Activated naive CD4-positive, alpha-beta T cell treated with anti-CD3 and anti-CD28 coated beads, Interleukin-2, amount 50 U/mL, for 24 hours (primary cell): ENCODE results near the gene RHOT2.
"Not testable (repeated sequence)": the region's sequence is repeated elsewhere in the genome, so short reads cannot be mapped to it uniquely, and the experiment has no call there.

Source experiments
- H3K27ac Mint-ChIP-seq: one replicate; pipeline ENCODE4 v1.8.0; 2021; ENCODE audit warnings: mild to moderate bottlenecking, mixed read lengths
- H3K27me3 Mint-ChIP-seq: one replicate; pipeline ENCODE4 v1.8.0; 2021; ENCODE audit warnings: mixed read lengths
- H3K36me3 Mint-ChIP-seq: one replicate; pipeline ENCODE4 v1.8.0; 2021; ENCODE audit warnings: mixed read lengths
- H3K4me1 Mint-ChIP-seq: one replicate; pipeline ENCODE4 v1.8.0; 2021; ENCODE audit warnings: mixed read lengths
- H3K4me3 Mint-ChIP-seq: one replicate; pipeline ENCODE4 v1.8.0; 2021; ENCODE audit warnings: mild to moderate bottlenecking, mixed read lengths
- H3K9me3 Mint-ChIP-seq: one replicate; pipeline ENCODE4 v1.8.0; 2021; ENCODE audit warnings: mixed read lengths

Gene RHOT2

GRCh38 chr16:705431-706188 is 37.7 kb downstream of the RHOT2 start, which contains the start of gene FBXL16:
FBXL16 (minus strand) TSS chr16:705801; CDS start chr16:697405, 8,396 bp downstream.
- Mint-ChIP-seq H3K9me3 (no peaks in the 10 kb centered on the region), H3K36me3 (no peaks in the 10 kb centered on the region), H3K4me1 (peaks cover 6% of the 10 kb centered on the region), H3K4me3 (peak within 1 kb of the TSS; percentile 15), H3K27me3 (peaks cover 26% of the 10 kb centered on the region), H3K27ac (no peak within 1 kb of the TSS)

DNA sequence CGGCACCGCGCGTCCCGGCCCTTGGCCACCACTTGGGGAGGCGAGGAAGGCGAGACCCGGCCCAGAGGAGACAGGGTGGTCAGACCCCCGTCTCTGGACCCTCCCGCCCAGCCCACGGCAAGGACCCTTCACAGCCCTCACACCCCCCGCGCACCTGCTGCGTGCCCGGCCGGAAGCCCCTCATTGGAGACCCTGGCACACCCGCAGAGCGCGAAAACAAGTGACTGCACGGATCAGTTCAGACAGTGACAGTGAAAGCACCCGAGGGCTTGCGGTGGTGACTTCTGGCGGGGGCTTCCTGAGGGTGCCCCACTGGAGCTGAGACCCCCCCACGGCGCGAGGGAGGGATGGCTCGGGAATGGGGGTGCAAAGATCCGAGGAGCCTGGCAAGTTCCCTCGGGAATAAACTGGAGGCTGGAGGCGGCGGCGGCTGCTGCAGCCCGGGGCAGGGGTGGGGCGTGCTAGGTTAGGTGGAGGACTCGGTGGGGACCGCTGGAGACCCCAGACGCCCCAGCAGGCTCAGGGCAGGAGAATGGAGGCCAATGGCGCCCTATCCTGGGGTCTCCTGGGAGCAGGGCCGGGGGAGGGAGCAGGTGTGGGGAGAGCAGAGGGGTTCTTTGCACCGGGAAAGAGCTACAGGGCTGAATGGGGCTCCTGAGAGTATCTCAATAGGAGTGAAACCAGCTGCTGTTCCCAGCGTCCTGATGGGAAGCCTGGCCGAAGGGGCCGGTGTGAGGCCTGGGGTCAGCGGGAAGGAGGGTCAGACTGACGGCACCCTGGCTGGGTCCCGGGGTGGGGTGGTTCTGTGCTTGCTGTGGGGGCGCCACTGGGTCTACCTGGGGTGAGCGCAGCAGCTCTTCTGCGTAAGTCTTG is 38.5 kb downstream of the RHOT2 start:
- peaks cover 28% of the 10 kb centered on the region for H3K27me3 Mint-ChIP-seq

DNA sequence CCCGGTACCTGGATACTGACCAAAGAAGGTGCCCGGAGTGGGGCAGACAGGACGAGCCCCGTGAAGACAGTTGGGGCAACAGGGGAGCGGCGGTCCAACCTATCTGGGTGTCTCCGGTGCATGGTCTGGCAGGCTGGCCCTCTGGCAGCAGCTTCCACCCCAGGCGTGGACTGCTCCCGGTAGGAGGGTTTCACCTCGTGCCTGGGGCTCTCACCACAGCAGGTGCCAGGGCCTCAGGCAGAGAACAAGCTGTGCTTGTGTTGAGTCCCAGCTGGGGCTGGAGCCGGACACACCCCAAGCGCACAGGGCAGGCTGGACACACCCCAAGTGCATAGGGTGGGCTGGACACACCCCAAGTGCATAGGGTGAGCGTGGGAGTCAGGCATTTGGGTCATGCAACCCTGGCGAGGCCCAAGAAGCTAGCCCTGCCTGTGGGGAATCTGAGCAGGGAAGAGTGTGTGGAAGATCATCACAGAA is 39.2 kb downstream of the RHOT2 start:
- Mint-ChIP-seq H3K9me3 (no peaks in the 10 kb centered on the region), H3K4me3 (no peak overlapping the region), H3K36me3 (no peaks in the 10 kb centered on the region), H3K4me1 (no peaks in the 10 kb centered on the region), H3K27me3 (peaks cover 28% of the 10 kb centered on the region), H3K27ac (no peak overlapping the region)

More for the DNA sequence above, 38.5 kb downstream of the RHOT2 start:
- H3K36me3 Mint-ChIP-seq: no peaks in the 10 kb centered on the region
- no peaks in the 10 kb centered on the region for H3K9me3 Mint-ChIP-seq
- peak overlapping the region; percentile 15 for H3K4me3 Mint-ChIP-seq
- peaks cover 2% of the 10 kb centered on the region for H3K4me1 Mint-ChIP-seq
- H3K27ac Mint-ChIP-seq: no peak overlapping the region

DNA sequence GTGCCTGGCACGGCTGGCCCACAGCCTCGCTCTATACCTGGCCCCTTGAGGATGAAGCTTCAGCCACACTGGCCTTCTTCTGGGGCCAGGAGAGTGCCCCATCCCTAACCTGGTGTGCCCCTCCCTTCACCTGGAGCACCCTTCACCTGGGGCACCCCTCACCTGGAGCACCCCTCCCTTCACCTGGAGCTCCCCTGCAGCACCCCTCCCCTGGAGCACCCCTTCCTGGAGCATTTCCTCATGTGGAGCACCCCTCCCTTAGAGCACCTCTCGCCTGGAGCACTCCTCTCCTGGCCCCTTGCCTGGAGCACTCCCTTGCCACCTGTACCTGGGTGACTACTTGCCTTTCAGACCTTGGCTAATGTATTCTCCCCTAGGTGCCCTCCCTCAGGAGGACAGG is 40.1 kb downstream of the RHOT2 start:
- H3K4me3 Mint-ChIP-seq: no peak overlapping the region
- H3K36me3 Mint-ChIP-seq: no peaks in the 10 kb centered on the region
- no peaks in the 10 kb centered on the region for H3K9me3 Mint-ChIP-seq
- no peaks in the 10 kb centered on the region for H3K4me1 Mint-ChIP-seq
- peaks cover 21% of the 10 kb centered on the region for H3K27me3 Mint-ChIP-seq
- no peak overlapping the region for H3K27ac Mint-ChIP-seq

DNA sequence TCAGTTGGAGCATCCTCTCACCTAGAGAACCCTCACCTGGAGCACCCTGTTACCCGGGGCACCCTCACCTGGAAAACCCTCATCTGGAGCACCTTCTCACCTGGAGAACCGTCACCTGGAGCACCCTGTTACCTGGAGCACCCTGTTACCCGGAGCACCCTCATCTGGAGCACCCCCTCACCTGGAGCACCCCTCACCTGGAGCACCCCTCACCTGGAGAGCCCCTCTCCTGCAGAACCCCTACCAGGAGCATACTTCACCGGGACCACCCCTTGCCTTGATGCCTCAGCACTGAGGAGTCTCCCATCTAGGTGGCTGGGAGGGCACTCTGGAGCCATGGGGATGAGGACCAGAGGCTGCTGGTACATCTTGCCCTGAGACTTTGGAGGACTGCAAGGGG is 41.0 kb downstream of the RHOT2 start:
- Mint-ChIP-seq H3K27me3 (peaks cover 19% of the 10 kb centered on the region), H3K9me3 (no peaks in the 10 kb centered on the region), H3K27ac (no peak overlapping the region), H3K4me3 (no peak overlapping the region), H3K36me3 (no peaks in the 10 kb centered on the region), H3K4me1 (no peaks in the 10 kb centered on the region)

DNA sequence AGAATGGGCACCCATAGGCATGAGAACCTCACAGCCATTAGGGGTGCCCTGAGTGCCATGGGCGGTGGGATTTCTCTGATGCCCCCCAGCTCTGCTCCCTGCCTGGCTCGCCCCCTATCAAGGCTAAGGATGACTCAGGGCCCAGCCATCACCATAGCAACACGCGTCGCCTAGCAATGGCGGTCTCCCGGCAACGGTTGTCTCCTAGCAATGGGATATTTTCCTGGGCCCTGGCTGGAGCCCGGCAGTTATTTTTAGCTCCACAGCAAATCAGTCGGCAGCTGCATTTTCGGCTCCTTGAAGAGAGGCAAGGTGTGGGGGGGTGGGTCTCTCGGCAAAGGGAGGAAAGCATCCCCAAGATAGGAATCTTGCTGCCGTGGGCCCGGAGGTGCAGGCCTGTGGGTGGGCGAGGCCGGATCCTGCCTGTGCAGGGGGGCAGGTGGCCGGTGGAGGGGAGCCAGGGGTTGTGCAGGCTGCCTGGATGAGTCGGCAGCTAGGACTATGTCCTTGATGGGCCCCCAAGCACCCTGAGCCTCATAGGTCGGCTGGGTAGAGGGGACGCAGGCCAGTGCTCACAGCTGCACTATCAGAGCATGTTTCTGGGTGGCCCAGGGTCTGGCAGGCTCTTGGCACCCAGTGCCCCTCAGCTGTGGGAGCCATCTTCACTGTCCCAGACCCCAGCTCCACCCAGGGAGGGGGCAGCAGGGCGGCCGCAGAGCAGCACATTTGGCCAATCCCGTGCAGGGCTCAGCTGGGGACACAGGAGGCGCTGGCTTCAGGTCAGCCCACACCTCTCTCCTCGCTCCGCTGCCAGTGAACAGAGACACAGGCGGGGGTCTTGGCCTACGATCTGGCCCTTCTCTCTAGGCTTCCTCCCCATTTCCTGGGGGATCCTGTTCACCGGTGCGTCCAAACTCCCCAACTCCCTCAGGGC is 41.9 kb downstream of the RHOT2 start:
- Mint-ChIP-seq H3K4me1 (no peaks in the 10 kb centered on the region), H3K36me3 (no peaks in the 10 kb centered on the region), H3K4me3 (no peak overlapping the region), H3K9me3 (no peaks in the 10 kb centered on the region), H3K27ac (no peak overlapping the region), H3K27me3 (peaks cover 17% of the 10 kb centered on the region)

GRCh38 chr16:710500-711075 is 42.7 kb downstream of the RHOT2 start:
- no peaks in the 10 kb centered on the region for H3K9me3 Mint-ChIP-seq
- H3K36me3 Mint-ChIP-seq: no peaks in the 10 kb centered on the region
- H3K4me1 Mint-ChIP-seq: no peaks in the 10 kb centered on the region
- no peak overlapping the region for H3K4me3 Mint-ChIP-seq
- H3K27ac Mint-ChIP-seq: no peak overlapping the region
- peaks cover 17% of the 10 kb centered on the region for H3K27me3 Mint-ChIP-seq

DNA sequence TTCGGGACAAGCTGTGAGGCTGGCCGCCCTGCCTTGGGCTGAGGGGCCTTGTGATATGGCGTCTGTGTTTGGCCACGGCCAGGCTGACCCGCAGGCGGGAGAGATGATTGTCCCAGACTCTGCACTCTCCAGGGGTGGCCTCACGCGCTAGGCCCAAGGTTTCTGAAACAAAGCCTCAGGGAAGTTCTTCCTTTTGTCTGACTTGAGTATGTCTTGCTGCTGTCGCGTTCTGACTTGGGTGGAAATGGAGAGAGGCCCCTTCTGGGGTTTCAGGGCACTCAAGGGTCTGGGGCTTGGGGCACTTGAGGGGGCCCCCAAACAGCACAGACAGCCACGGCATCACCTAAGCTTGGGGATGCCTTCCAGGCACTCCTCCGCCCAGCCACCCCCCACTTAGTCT is 43.2 kb downstream of the RHOT2 start:
- no peak overlapping the region for H3K4me3 Mint-ChIP-seq
- H3K9me3 Mint-ChIP-seq: no peaks in the 10 kb centered on the region
- no peak overlapping the region for H3K27ac Mint-ChIP-seq
- H3K36me3 Mint-ChIP-seq: no peaks in the 10 kb centered on the region
- peaks cover 17% of the 10 kb centered on the region for H3K27me3 Mint-ChIP-seq
- no peaks in the 10 kb centered on the region for H3K4me1 Mint-ChIP-seq

GRCh38 chr16:711548-712320 is 43.8 kb downstream of the RHOT2 start:
- H3K36me3 Mint-ChIP-seq: no peaks in the 10 kb centered on the region
- peaks cover 16% of the 10 kb centered on the region for H3K27me3 Mint-ChIP-seq
- H3K4me3 Mint-ChIP-seq: no peak overlapping the region
- H3K4me1 Mint-ChIP-seq: peaks cover 4% of the 10 kb centered on the region
- H3K9me3 Mint-ChIP-seq: no peaks in the 10 kb centered on the region
- no peak overlapping the region for H3K27ac Mint-ChIP-seq

DNA sequence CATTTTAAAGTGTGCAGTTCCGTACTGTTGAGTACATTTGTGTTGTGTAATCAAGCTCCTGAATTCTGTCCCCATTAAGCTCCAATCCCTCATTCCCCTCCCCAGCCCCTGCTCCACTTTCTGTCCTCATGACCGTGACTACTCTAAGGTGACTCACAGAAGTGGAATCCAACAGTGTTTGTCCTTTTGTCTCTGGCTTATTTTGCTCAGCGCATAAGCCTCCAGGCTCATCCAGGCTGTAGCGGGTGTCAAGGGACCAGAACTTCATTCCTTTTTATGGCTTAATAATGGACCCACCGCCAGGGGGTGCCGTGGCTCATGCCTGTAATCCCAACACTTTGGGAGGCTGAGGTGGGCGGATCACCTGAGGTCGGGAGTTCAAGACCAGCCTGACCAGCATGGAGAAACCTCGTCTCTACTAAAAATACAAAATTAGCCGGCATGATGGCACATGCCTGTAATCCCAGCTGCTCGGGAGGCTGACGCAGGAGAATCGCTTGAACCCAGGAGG is 44.9 kb downstream of the RHOT2 start:
- H3K4me1 Mint-ChIP-seq, H3K4me3 Mint-ChIP-seq, H3K36me3 Mint-ChIP-seq, H3K9me3 Mint-ChIP-seq, H3K27ac Mint-ChIP-seq: not testable (repeated sequence)
- H3K27me3 Mint-ChIP-seq: peaks cover 15% of the 10 kb centered on the region

GRCh38 chr16:714079-714478 is 46.1 kb downstream of the RHOT2 start:
- H3K36me3 Mint-ChIP-seq: no peaks in the 10 kb centered on the region
- H3K4me1 Mint-ChIP-seq: peaks cover 5% of the 10 kb centered on the region
- no peak overlapping the region for H3K27ac Mint-ChIP-seq
- H3K9me3 Mint-ChIP-seq: no peaks in the 10 kb centered on the region
- H3K27me3 Mint-ChIP-seq: peaks cover 8% of the 10 kb centered on the region
- no peak overlapping the region for H3K4me3 Mint-ChIP-seq

- no peaks in the 10 kb centered on the region for H3K9me3 Mint-ChIP-seq
- H3K4me3 Mint-ChIP-seq: peak within 1 kb of the TSS; percentile 66
- peaks cover 9% of the 10 kb centered on the region for H3K4me1 Mint-ChIP-seq
- H3K36me3 Mint-ChIP-seq: no peaks in the 10 kb centered on the region
- no peak within 1 kb of the TSS for H3K27ac Mint-ChIP-seq
- peaks cover 6% of the 10 kb centered on the region for H3K27me3 Mint-ChIP-seq
Measured at GRCh38 chr16:714558-715476, 46.9 kb downstream of the RHOT2 start, which contains the start of gene METRN. METRN (plus strand) TSS chr16:715118; CDS start chr16:715290, 172 bp downstream.

- H3K4me1 Mint-ChIP-seq: peaks cover 15% of the 10 kb centered on the region
- H3K27ac Mint-ChIP-seq: no peak overlapping the region
- H3K27me3 Mint-ChIP-seq: peaks cover 4% of the 10 kb centered on the region
- no peaks in the 10 kb centered on the region for H3K36me3 Mint-ChIP-seq
- no peaks in the 10 kb centered on the region for H3K9me3 Mint-ChIP-seq
- H3K4me3 Mint-ChIP-seq: peak overlapping the region; percentile 66
Measured at GRCh38 chr16:715477-716199, 47.7 kb downstream of the RHOT2 start.
